H1 (cell line): ENCODE results near the gene PCGF3. TPM values are rescaled to one million over a fixed set of nuclear protein-coding genes. Genes with fewer than 3 reads are reported as not detected.

ENCODE experiments used
- CTCF ChIA-PET: fragments of 300-600 bp; sonication (Branson Sonifier 250); formaldehyde crosslinking; loops from one replicate; lab custom pipeline; 2021; ENCODE audit not compliant: partially characterized antibody; lab: Charles Lee
- POLR2A ChIA-PET: fragments of 300-600 bp; sonication (Branson Sonifier 250); formaldehyde crosslinking; loops from one replicate; lab custom pipeline; 2021; ENCODE audit warnings: inconsistent platforms; ENCODE audit not compliant: partially characterized antibody; lab: Charles Lee
- DNase-seq, 2 experiments: peaks; one replicate each; pipeline versions ENCODE4 v3.0.0 to v3.0.0-alpha.2; 2010 to 2022; ENCODE audit warnings: low spot score in 2 of 2, low read depth in 1 of 2, mixed read lengths in 1 of 2
- FAIRE-seq: peaks from 2 replicates; lab custom pipeline; 2011; peaks lifted over from hg19 to GRCh38; lab: Jason Lieb, UNC
- H2AFZ ChIP-seq: 2 replicates; pipeline ENCODE4 v1.8.1; 2012; ENCODE audit warnings: low read length, inconsistent platforms
- H2AK5ac ChIP-seq: 2 replicates; pipeline ENCODE4 v1.6.1; 2013; ENCODE audit warnings: low read depth, low read length
- H2BK120ac ChIP-seq: replicated peaks from 2 replicates; pipeline ENCODE3; 2013; ENCODE audit warnings: low read depth, low read length, inconsistent platforms
- H2BK12ac ChIP-seq: 2 replicates; pipeline ENCODE4 v1.6.1; 2013; ENCODE audit warnings: low read depth, low read length
- H2BK15ac ChIP-seq: 2 replicates; pipeline ENCODE4 v1.6.1; 2013; ENCODE audit warnings: low read length
- H2BK20ac ChIP-seq: 2 replicates; pipeline ENCODE4 v1.6.1; 2013; ENCODE audit warnings: low read length
- H2BK5ac ChIP-seq: 2 replicates; pipeline ENCODE4 v1.6.1; 2013; ENCODE audit warnings: low read depth, low read length
- H3K14ac ChIP-seq: 2 replicates; pipeline ENCODE4 v1.6.1; 2013; ENCODE audit warnings: inconsistent platforms; ENCODE audit not compliant: insufficient read length
- H3K18ac ChIP-seq: 2 replicates; pipeline ENCODE4 v1.6.1; 2013; ENCODE audit warnings: low read length; ENCODE audit errors: extremely low read depth
- H3K23ac ChIP-seq: 2 replicates; pipeline ENCODE4 v1.6.1; 2013; ENCODE audit warnings: inconsistent platforms; ENCODE audit not compliant: insufficient read length
- H3K23me2 ChIP-seq: 2 replicates; pipeline ENCODE4 v1.6.1; 2013; ENCODE audit warnings: low read depth, low read length
- H3K27ac ChIP-seq: 2 replicates; pipeline ENCODE4 v1.6.1; 2011; ENCODE audit warnings: low read depth, low read length, inconsistent platforms
- H3K27me3 ChIP-seq, 4 experiments: replicated peaks in 1 of 4; 1 replicate in 1 of 4; 2 replicates in 3 of 4; pipeline versions ENCODE4 v1.6.1 to v1.8.1; 2011 to 2013; ENCODE audit warnings: low read length in 3 of 4, mild to moderate bottlenecking in 3 of 4, inconsistent platforms in 2 of 4, mixed read lengths in 2 of 4, moderate library complexity in 1 of 4; ENCODE audit not compliant: control insufficient read depth in 3 of 4, insufficient read depth in 3 of 4; ENCODE audit errors: extremely low read depth in 1 of 4
- H3K36me3 ChIP-seq, 4 experiments: 2 replicates each; pipeline versions ENCODE4 v1.6.1 to v1.8.1; 2011 to 2013; ENCODE audit warnings: mild to moderate bottlenecking in 4 of 4, low read length in 3 of 4, moderate library complexity in 2 of 4, control low read depth in 1 of 4, inconsistent platforms in 1 of 4; ENCODE audit not compliant: insufficient read depth in 4 of 4, control insufficient read depth in 2 of 4
- H3K4ac ChIP-seq: replicated peaks from 2 replicates; pipeline ENCODE3; 2013; ENCODE audit warnings: low read length, low read depth, mixed read lengths, inconsistent platforms; ENCODE audit not compliant: insufficient read length
- H3K4me1 ChIP-seq, 4 experiments: replicated peaks in 1 of 4; 1 replicate in 1 of 4; 2 replicates in 3 of 4; pipeline versions ENCODE4 v1.6.1 to v1.8.1; 2011 to 2013; ENCODE audit warnings: low read length in 3 of 4, inconsistent platforms in 2 of 4, mixed read lengths in 1 of 4; ENCODE audit not compliant: insufficient read depth in 4 of 4, control insufficient read depth in 3 of 4
- H3K4me2 ChIP-seq, 2 experiments: 2 replicates each; pipeline versions ENCODE4 v1.6.1 to v1.8.1; 2011 to 2013; ENCODE audit warnings: low read depth in 2 of 2, low read length in 2 of 2, control low read depth in 1 of 2, inconsistent platforms in 1 of 2, mild to moderate bottlenecking in 1 of 2; ENCODE audit not compliant: insufficient read depth in 1 of 2
- H3K4me3 ChIP-seq, 4 experiments: fragments of 200-600, 300-600 bp in 1 of 4; sonication (generic), shearing (Covaris generic), sonication (Bioruptor Twin) in 1 of 4; 2 replicates each; pipeline versions ENCODE4 v1.5.1 to v1.8.1; 2011 to 2016; ENCODE audit warnings: low read length in 4 of 4, low read depth in 3 of 4, control low read depth in 2 of 4, inconsistent platforms in 2 of 4, mild to moderate bottlenecking in 2 of 4, mixed read lengths in 1 of 4, moderate library complexity in 1 of 4; ENCODE audit not compliant: insufficient read depth in 2 of 4; ENCODE audit errors: extremely low read depth in 1 of 4
- H3K56ac ChIP-seq: replicated peaks from 2 replicates; pipeline ENCODE3; 2013; ENCODE audit warnings: low read depth, mild to moderate bottlenecking, mixed read lengths, low read length, inconsistent platforms; ENCODE audit not compliant: insufficient read length
- H3K79me1 ChIP-seq: 2 replicates; pipeline ENCODE4 v1.6.1; 2013; ENCODE audit warnings: low read depth, low read length, control low read depth
- H3K79me2 ChIP-seq, 2 experiments: 2 replicates each; pipeline versions ENCODE4 v1.6.1 to v1.8.1; 2012 to 2013; ENCODE audit warnings: low read length in 2 of 2, mild to moderate bottlenecking in 2 of 2, inconsistent platforms in 1 of 2; ENCODE audit not compliant: insufficient read depth in 2 of 2, control insufficient read depth in 1 of 2
- H3K9ac ChIP-seq, 4 experiments: replicated peaks in 1 of 4; 1 replicate in 1 of 4; 2 replicates in 3 of 4; pipeline versions ENCODE4 v1.6.1 to v1.8.1; 2011 to 2013; ENCODE audit warnings: low read depth in 3 of 4, low read length in 3 of 4, control low read depth in 2 of 4, mild to moderate bottlenecking in 2 of 4, moderate library complexity in 2 of 4, inconsistent platforms in 1 of 4; ENCODE audit errors: extremely low read depth in 1 of 4
- H3K9me3 ChIP-seq, 2 experiments: 2 replicates each; pipeline versions ENCODE4 v1.6.1 to v1.8.1; 2012 to 2013; ENCODE audit warnings: mild to moderate bottlenecking in 2 of 2, moderate library complexity in 2 of 2, control low read depth in 1 of 2, inconsistent platforms in 1 of 2, low read depth in 1 of 2, low read length in 1 of 2, mixed read lengths in 1 of 2; ENCODE audit not compliant: insufficient read depth in 2 of 2
- H4K20me1 ChIP-seq, 2 experiments: replicated peaks in 1 of 2; 2 replicates each; pipeline versions ENCODE3 to v1.8.1; 2011 to 2013; ENCODE audit warnings: inconsistent platforms in 2 of 2, low read length in 2 of 2, mild to moderate bottlenecking in 1 of 2; ENCODE audit not compliant: insufficient read depth in 2 of 2, control insufficient read depth in 1 of 2
- H4K5ac ChIP-seq: 2 replicates; pipeline ENCODE4 v1.6.1; 2013; ENCODE audit warnings: low read length, low read depth, mixed read lengths, inconsistent platforms; ENCODE audit not compliant: insufficient read length
- H4K8ac ChIP-seq: 2 replicates; pipeline ENCODE4 v1.8.0; 2013; ENCODE audit warnings: mild to moderate bottlenecking, moderate library complexity, low read length, inconsistent platforms; ENCODE audit not compliant: insufficient read depth; ENCODE audit errors: extremely low read depth
- H4K91ac ChIP-seq: replicated peaks from 2 replicates; pipeline ENCODE3; 2013; ENCODE audit warnings: low read length, mixed read lengths, inconsistent platforms; ENCODE audit not compliant: insufficient read length
- ASH2L ChIP-seq: fragments of 200-600, 300-600 bp; sonication (generic); IDR thresholded peaks from one replicate; pipeline ENCODE4 v1.7.1; 2017; ENCODE audit warnings: low read length
- BACH1 ChIP-seq: IDR thresholded peaks from 2 replicates; pipeline ENCODE4 v1.6.1; 2012; ENCODE audit warnings: low read length, improper control_type of control experiment
- GTF2F1 ChIP-seq: IDR thresholded peaks from 2 replicates; pipeline ENCODE4 v1.6.1; 2012; ENCODE audit warnings: low read depth, low read length, improper control_type of control experiment, borderline replicate concordance
- HDAC6 ChIP-seq: IDR thresholded peaks from one replicate; pipeline ENCODE4 v1.7.1; 2012; ENCODE audit warnings: low read depth, mild to moderate bottlenecking, inconsistent platforms, low read length, moderate library complexity
- KDM4A ChIP-seq: IDR thresholded peaks from one replicate; pipeline ENCODE4 v1.7.1; 2012; ENCODE audit warnings: low read depth, mild to moderate bottlenecking, moderate library complexity, low read length, inconsistent platforms; ENCODE audit not compliant: severe bottlenecking
- POLR2A ChIP-seq, 2 experiments: IDR thresholded peaks; 1 replicate in 1 of 2; 2 replicates in 1 of 2; pipeline ENCODE4 v1.6.1; 2011; ENCODE audit warnings: low read depth in 2 of 2, low read length in 2 of 2, mild to moderate bottlenecking in 2 of 2; ENCODE audit errors: control extremely low read depth in 1 of 2
- RFX5 ChIP-seq: IDR thresholded peaks from 2 replicates; pipeline ENCODE4 v1.6.1; 2011; ENCODE audit warnings: low read depth, low read length, improper control_type of control experiment, borderline replicate concordance
- WGBS, 2 experiments: shearing (Covaris generic) in 1 of 2; methylation state at CpG; one replicate each; pipeline versions ENCODE4 v1.1.6 to v1.1.7; 2013 to 2015; ENCODE audit warnings: low lambda C conversion rate in 2 of 2, mixed read lengths in 2 of 2, inconsistent platforms in 1 of 2, low coverage in 1 of 2, missing lambda C conversion rate in 1 of 2; ENCODE audit not compliant: insufficient replicate concordance in 2 of 2, insufficient coverage in 1 of 2, insufficient read length in 1 of 2; ENCODE audit errors: extremely low coverage in 1 of 2, missing lambda C conversion rate in 1 of 2; 5-methylcytosine and 5-hydroxymethylcytosine counted together
- polyA plus RNA-seq, 7 experiments: library from polyadenylated mRNA; depleted of rRNA in 3 of 7; stranded (reverse) in 5 of 7; unstranded in 2 of 7; fragments of >200 nt in 5 of 7; fragments of 200-250 nt in 2 of 7; gene quantifications; 1 replicate in 5 of 7; 2 replicates in 1 of 7; 4 replicates in 1 of 7; pipeline versions ENCODE4 v1.2.1 to v1.2.3, GENCODE V29; 2011 to 2013; ENCODE audit warnings: missing spikeins in 2 of 7, mixed read lengths in 2 of 7
- total RNA-seq: library from RNA; stranded (reverse); fragmentation: NEBNext Ultra II Directional; extraction: Animal tissue kit (Norgen Biotek cat#: 25700); gene quantifications from 2 replicates; pipeline ENCODE4 v1.2.1, GENCODE V29; 2021

The PCGF3 gene
- total and polyA plus RNA-seq, 2 of the 8 experiments (the other 6 are each of a cell fraction or from before 2014, with no cell fraction given) = 52.7 to 52.9 TPM

DNA sequence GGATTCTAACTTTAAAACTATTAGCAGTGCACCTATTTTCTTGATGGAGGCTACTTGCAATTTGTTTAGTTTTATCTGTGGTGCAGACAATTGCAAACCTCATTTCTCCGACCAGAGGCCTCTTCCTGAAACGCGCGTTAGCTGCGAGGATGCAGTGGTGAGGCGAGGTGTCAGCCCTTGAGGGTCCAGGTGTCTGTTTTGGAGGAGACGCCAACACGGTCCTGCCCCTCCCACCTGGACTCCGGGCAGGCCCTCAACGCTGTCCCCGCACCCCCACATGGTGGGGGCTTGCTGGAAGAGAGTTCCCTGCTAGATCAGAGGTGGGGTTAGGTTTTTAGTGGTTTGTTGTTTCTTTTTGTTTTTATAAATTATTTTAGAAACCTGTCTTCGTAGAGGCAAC lies 34.4 kb downstream of the PCGF3 start:
- Histone ChIP-seq H2AK5ac (no peak overlapping the region), H4K5ac (no peak overlapping the region), H2BK15ac (no peak overlapping the region), H3K79me2 (no peaks in the 10 kb centered on the region), H3K4me1 (no peaks in the 10 kb centered on the region), H3K4ac (no peak overlapping the region), H3K27ac (no peak overlapping the region), H2BK120ac (no peak overlapping the region), H4K20me1 (peaks cover 9 to 17% of the 10 kb centered on the region in 2 experiments), H3K23ac (no peak overlapping the region), H3K36me3 (peaks cover 2 to 36% (median 22%) of the 10 kb centered on the region in 4 experiments; a peak in 6 of 8 replicates), H3K9ac (no peak overlapping the region), H4K91ac (no peak overlapping the region), H2AFZ (no peak overlapping the region), H2BK20ac (no peak overlapping the region), H3K56ac (no peak overlapping the region), H3K18ac (no peak overlapping the region), H4K8ac (no peak overlapping the region), H2BK5ac (no peak overlapping the region), H3K4me3 (no peak overlapping the region), H3K4me2 (no peak overlapping the region), H3K14ac (no peak overlapping the region), H3K27me3 (no peaks in the 10 kb centered on the region), H2BK12ac (no peak overlapping the region), H3K9me3 (no peaks in the 10 kb centered on the region; a peak in 1 of 4 replicates), H3K23me2 (no peaks in the 10 kb centered on the region), H3K79me1 (no peaks in the 10 kb centered on the region)
- POLR2A ChIA-PET = no interaction called here
- TF ChIP-seq BACH1 (no peak), GTF2F1 (no peak), POLR2A (IDR thresholded peaks at IDR 0.05; ENCODE audit: control extremely low read depth in 1 of 2, low read depth in 2 of 2, low read length in 2 of 2) (no peak), ASH2L (no peak), RFX5 (no peak), KDM4A (no peak), HDAC6 (no peak)
- DNase-seq = no peak
- CTCF ChIA-PET = interaction anchor here (0.8 to 3.4 kb wide), 5 partner anchors 10 to 152 kb away, joined by 3 to 30 read pairs (median 13); no protein-coding TSS in a partner anchor
- FAIRE-seq = no peak
- 90% methylated on average over 12 of the region's 12 CpGs; no CpG with 5 or more reads in 1 of the 2 experiments for WGBS, 2 experiments
